Activated CD8-positive, alpha-beta memory T cell treated with anti-CD3 and anti-CD28 coated beads for 48 hours (primary cell): ENCODE data around the gene ZNF500.

Experiments
- DNase-seq, 3 experiments: peaks; one replicate each; pipeline ENCODE4 v3.0.0-alpha.2; 2020; ENCODE audit warnings: low read depth in 2 of 3, low spot score in 2 of 3

The ZNF500 gene

DNA sequence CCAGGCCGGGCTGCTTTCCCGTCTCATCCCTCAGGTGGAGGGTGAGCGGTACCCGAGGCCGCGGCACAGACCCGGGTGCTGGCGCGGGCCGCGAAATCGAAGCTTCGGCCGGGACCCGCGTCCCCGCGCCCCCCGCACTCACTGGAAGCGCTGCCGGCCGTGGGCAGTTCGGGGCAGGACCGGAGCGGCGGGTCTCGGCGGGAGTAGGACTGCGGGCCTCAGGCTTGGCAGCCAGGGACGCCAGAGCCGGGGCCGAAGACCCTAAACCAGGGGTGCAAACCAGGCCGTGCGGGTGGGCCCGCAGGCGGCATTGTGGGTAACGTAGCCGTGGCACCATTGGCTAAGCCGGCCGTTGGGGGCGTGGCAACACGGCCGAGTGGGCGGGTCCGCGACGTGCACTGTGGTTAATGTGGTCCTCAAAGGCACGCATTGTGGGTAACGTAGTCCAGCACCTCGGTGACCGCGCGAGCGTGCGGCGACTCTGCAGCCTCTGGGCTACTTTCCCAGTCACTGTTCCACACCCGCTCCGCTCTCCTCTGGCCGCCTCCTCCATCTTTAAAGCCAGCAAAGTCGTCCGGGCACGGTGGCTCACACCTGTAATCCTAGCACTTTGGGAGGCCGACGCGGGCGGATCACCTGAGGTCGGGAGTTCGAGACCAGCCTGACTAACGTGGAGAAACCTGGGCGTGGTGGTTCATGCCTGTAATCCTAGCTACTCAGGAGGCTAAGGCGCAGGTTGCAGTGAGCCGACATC lies at the start of gene ZNF500:
ZNF500 (minus strand) TSS at position 288 of the 754 bp plus-strand sequence. CDS start 1,184 bp downstream, outside the sequence.
- DNase-seq, result peak; percentile 91 to 98 (median 95)

DNA sequence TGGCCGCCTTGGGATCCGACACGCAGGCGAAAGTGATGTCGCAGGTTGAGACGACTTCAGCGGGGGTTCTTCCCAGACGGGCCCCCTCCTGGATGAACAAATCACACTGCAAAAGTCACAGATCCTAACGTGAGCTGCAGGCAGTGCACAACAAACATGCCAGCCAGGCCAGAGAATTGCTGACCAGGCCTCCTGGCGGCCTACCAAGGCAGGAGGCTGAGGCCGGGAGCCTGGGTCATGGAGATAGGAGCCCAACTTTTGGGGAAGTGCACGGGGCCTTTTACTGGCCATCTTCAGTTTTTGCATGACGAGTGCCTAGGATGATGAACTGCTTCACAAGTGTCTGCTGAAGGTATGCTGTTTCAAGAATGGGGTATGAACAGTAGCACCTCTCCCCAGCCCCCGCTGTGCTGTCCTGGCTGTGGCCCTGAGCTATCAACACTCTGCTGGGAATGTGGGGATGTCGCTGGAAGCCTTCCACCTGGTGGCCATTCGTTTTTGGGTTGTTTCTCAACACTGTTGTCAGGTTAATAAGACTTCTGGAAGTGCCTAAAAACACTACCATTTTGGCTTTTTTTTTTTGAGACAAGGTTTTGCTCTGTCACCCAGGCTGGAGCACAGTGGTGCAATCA lies 47.7 kb upstream of the ZNF500 start:
- no peak for DNase-seq

DNA sequence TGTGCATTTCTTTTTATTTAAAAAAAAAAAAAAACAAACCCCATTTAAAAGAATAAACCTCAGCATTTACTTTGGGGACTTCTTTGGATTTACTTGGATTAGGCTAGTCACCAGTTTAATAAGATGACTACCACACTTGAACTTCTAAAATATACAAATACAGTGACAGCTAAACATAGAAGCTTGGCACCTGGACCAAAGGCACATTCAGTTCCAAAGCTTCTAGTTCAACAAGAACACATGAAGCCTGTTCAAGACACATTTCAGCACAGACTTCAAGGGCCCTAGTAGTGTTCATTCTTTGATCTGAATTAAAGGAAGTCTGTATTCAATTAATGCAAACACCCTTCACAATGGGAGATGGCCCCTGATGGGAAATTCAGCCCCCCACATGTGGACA lies 47.1 kb upstream of the ZNF500 start:
- DNase-seq, result no peak

DNA sequence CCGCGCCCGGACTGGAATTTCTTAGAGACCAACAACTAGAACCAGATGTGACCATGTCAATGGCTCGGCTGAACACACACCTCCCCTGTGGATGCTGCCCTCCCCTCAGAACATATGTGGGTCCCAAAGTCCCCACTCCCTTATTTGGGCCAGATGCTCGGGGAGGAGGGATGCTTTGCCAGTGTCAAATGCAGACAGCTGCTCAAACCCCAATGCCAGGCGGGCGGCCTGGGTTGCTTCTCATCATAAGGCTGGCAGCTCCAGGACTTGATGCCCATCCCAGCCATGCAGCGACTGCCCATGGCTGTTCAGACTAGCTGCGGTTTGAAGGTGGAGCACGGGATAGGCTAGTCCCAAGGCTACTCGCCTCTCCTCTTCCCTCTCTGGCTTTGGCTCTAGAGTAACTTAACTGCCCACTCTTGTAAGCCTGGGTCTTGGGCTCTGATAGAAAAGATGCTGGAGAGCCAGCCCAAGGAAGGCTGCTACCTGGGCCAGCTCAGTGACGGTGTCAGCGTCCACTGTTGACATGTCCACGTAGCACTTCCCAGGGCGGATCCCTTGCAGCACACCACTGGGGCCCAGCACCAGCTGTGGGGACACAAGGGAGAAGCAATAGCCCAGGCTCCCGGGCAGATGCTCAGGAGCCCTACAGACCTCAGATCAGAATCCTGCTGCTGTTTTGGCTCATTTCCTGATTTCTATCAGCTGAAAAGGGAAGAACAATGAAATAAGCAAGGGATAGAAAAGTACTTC lies 46.5 kb upstream of the ZNF500 start:
- no peak for DNase-seq

DNA sequence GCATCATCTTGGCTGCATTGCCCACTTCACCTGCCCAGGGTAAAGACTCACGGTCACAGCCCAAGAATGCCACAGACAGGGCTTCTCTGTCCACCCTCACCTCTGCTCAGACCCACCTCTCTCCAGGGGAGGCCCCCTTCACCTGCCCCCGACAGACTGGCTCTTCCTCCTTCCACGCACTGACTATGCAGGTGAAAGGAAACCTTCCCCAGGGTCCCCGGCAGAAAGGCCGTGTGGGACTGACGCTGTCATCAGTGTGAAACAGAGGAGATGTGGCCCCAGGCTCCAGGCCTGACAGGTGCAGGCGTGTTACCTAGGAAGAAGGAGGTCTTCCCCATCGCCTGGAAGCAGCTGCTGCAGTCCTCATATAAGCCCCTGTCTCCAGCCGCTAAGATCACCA lies 44.8 kb upstream of the ZNF500 start:
- no peak for DNase-seq

DNA sequence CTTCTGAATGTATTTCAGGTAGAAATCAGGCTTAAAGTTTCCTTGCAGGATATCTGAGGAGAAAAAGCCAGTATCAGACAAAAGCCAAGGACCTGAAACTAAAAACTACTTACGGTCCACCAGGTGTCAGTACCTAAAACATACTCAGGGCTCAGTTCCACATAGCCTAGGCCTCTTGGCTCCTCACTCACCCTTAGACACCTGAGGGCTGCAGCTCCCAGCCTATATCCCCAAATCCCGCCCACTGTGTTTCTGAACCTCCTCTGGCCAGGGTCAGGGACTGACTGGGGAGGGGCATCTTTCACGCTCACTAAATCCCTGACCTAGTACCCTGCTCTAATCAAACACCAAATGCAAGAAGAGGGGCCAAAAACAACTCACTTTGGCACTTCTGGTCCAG lies 44.3 kb upstream of the ZNF500 start:
- DNase-seq, result no peak

DNA sequence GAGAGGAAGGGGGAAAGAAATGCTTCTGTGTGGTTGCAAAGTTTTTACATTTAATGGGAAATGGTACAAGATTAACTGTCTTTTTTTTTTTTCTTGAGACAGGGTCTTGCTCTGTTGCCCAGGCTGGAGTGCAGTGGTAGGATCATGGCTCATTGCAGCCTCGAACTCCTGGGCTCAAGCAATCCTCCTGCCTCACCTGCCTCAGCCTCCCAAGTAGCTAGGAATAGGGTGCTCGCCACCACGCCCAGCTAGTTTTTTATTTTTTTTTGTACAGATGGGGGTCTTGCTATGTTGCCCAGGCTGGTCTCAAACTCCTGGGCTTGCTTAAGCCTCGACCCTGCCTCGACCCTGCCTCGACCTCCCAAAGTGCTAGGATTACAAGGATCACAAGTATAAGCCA lies 39.3 kb upstream of the ZNF500 start:
- no peak for DNase-seq

DNA sequence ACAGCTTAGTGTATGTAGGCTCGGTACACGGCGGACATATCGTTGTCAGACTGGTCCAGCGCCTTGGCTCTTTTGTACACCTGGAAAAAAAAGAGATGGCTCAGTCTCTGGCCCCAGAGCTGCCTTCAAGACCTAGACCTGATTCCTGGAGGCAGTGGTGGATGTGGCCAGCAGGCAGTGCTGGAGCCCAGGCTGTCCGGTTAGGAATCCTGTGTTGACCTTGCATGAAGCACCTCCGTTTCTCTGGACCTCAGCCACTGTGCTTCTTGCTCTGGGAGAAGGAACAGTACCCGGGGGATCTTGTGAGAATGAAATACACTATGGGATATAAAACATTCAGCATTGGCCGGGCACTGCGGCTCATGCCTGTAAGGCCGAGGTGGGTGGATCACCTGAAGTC lies 38.3 kb upstream of the ZNF500 start:
- DNase-seq, result no peak

DNA sequence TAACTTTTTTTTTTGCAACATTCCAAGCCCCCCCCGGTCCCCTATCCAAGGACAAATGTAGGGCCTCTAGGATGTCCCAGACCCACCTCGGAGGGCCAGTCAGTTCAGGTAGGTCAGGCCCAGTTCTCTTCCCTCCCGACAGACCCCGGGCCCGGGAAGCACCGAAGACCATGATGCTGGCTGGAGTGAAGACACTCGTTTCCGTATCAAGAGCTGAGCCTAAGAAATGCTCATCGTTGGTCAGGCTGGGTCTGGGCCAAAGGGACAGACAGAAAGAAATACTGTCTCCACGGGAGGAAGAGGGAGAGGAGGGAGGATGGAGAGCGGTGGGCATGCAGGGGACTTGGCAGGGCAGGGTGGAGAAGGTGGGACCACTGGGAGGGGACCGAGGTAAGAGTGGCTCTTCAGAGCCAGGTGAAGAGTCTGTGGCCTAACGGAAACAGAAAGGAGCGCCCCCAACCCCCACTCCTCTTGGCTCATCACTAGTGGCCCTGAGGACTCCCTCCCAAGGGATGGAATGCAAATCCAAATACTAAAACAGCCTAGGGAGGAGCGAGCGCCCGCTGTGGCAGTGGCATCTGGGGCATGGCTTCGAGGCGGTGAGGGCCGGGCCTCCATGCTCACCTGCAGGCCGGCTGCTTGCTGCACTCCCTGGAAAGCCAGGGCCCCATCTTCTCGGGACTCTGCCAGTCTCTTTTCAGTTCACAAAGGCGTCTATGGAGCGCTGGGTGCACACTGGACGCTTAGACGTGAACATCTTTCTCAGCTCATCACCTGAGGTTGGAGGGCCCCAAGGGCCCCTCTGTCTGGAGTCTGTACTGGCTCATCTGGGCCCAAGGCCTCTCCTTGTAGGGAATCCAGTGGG lies 37.2 kb upstream of the ZNF500 start:
- DNase-seq, result no peak

DNA sequence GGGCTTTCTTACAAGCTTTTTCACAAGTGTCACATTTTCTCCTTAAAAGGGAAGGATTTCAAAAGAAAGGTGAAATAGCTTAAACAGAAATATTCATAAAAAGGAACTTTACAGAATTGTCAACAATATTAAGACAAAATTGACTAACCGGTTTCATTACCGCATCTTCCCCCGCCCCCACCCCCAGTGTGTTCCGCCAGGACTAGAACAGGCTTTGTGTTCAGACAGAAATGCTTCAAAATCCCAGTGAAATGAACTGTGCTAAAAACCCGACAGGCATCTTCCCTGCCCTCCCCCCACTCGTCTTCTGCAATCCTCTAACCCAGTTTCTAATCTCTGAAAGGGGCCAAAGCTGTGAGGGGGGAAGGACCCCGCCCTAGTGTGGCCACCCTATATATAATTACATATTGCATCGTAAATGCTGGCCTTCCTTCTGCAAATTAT lies 36.5 kb upstream of the ZNF500 start:
- no peak for DNase-seq

DNA sequence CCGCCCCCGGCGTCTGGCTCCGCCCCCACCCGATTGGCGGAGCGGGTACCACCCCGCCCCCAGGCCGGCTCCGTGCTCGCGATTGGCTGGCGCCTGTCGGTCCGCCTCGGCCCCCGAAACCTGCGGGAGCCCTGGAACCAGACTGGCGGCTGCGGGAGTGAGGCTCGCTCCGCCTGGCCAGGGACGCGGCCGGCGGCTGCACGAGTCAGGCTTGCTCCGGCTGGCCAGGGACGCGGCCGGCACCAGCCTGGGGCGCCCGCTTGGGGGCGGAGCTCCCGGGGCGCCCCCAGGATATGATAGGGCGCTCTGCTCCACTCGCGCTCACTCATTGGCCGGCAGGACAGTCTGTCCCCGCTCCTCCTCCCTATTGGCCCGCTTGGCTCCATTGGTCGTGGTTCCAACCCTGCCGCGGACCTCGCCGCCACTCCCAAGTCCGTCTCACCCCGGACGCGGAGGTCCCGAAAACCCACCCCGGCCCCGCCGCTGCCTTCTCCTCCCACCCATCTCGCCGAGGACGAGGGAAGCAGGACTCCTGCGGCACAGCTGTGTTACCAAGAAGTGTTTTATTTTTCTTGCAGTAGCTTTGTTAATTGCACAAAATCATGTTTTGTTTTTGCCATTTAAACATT lies 35.8 kb upstream of the ZNF500 start:
- DNase-seq, result peak; percentile 51 to 95 (median 76)

DNA sequence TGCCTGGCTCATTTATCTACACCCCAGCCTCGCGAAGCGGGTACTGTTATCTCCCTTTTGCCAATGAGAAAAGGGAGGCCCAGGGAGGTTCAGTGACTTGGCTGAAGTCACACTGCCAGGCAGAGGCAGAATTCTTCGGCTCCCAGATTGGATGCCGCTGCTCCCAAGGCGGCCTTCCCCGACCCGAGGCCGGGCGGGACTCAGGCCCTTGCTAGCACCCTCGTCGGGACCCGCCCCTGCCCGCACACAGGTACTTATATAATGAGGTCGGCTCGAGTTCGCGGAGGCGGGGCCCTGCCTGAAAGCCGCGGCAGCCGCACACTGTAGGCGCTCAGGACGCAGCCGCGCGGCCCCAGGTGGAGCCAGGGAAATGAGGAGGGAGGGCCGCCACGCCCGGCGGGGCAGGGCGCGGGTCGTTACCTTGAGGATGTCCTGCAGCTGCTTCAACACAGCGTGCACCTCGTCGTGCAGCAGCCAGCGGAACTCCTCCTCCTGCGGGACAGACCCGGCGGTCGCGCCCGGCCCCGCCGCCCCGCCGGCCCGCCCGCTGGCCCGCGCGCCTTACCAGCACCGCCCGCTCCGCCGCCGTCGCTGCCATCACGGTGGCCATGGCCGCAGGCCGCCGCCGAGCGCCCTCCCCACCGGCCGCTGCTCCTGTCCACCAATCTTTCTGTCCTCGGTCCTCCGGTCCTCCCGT lies 35.1 kb upstream of the ZNF500 start, which contains the start of gene ROGDI:
ROGDI (minus strand) TSS at position 672 of the 697 bp plus-strand sequence; CDS start at position 610, 62 bp downstream.
- peak in 2 of 3 experiments; percentile 31 to 36 for DNase-seq

DNA sequence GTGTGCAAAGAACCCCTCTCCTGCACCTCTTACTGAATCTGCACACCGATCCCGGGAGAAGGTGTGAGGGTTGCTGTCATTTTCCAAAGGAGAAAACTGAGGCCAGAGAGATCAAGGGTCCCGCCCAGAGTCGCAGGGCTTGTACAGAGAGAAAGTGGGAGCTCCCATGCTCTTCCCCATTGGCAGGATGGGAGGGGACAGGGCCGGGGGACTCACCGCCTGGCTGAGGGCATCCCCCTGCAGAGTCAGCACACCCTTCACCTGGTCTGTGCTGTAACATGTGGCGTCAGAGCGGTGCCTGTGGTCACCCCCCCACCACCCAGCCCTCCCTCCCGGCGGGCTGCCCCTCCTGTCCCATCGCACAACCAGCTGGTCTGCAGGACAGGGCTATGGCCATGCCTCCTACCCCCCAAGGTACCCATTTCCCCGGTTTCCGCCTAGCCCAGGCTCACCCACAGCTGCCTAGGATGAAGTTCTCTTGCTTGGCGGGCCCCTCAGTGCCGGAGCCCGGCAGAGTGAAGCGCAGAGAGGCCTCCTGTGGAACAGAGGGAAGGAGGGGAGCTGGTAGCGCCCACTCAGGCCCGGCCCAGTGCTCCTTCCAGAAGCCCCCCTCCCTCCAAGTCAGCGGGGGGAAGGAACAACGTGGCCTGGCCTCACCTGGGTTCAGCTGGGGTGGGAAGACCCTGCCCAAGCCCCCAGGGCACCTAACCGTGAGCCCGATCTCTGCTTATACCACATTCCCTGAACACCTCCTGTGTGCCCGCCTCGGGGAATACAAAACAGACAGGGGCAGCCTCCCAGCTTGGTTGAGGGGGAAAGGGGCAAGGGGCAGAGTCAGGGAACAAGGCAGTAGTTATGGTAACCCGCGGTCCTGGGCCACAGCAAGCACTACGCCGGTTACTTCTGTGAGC lies 34.3 kb upstream of the ZNF500 start:
- no peak for DNase-seq

DNA sequence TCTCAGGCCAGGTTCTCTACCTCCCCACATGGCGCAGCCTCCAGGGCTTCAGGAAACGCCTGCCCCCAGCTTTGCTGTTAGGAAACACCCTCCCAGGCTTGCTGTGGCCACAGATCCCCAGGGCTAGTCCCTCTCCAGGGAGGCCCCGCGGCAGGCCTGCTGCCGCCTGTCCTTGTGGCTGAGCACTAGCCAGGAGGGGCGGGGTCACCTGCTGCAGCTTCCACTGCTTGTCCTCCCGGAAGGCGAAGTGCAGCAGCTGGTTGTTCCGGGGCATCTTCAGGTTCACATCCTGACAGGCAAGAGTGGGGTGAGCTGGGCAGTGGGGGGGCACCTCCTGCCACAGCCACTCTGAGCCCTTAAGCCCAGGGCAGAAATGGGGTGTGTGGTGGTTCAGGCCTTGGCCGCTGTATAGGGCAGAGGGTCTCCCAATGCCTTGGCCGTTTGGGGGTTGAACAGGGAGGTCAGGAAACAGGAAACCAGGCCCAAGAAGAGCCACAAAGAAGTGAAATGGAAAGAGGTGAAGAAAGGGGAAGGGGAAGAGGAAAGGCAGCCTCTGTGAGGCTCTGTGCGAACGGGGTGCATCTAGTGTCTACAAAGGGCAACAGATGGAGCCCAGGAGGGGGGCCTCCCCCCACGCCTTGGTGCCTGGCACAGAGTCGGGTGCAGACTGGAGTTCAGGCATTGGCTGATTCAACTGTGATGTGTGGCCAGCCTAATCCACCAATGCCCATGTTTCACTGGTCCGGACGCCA lies 33.5 kb upstream of the ZNF500 start:
- no peak for DNase-seq

DNA sequence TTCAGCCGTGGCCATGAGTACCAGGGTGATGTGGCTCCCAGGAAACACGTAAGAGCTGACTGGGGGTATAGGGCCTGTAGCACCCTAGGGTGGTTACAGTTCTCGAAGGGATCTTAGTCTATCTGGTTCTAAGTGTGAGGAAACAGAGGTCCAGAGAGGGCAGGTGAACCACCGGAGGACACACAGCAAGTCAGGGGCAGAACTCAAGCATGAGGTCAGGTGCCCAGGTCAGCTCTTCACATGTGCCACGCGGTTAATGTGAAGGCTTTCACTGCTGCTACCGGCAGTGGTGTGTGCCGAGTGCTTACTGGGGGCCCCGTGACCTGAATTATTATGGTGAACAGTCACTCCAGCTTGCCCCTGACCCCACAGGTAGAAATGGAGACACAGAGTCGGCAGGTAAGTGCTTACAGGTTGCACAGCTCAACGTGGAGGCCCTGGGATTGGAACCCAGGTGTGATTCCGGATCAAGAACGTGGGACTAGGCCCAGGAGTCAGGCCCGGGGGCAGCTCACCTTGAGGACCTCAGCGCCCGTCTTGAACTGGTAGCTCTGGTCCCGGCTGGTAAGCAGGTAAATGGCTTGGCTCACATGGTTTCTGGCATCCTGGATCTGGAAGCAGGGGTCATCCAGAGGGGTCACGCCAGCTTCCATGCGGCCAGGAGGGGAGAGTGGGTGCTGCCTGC lies 32.4 kb upstream of the ZNF500 start:
- DNase-seq, result no peak

DNA sequence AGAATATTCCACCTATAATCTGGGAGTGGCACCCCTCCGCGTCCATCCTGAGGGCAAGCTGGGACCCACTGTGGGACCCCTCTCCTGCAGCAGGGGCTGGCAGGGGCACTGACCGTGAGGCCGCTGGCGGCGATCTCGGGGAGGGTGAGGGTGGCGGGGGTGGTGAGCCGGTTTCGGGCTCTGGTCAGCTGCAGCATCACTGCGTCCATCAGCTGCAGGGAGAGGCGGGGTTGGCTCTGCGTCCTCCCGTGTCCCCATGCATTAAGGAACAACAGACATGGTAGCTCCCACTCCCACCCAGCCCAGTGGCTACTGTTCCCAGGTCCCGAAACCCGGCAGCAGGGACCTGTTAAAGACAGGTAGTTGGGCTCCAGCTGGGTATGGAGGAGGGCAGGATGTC lies 31.5 kb upstream of the ZNF500 start:
- DNase-seq, result no peak

DNA sequence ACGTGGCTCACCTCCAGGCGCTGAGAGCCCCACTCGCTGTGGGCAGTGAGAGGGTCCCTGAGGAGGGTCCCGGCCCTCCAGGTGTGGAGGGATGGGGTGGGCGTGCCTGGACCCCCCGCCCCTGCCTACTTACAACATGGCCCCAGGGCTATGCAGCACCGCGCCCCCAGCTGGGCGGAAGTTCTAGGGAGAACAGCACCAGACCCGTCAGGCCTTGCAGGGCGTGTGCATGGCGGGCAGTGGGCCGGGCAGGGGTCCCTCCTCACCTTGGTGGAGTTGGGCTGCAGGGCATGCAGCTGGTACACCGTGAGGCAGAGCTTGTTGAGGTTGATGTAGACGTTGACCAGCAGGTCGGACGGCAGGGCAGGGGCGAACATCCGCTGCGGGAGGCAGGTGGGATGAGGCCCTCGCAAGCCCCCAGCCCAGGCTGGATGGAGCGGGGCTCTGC lies 30.9 kb upstream of the ZNF500 start:
- DNase-seq, result no peak
